Calu3 (cell line): ENCODE measurements around the gene LAMA5. TPM values are rescaled to one million over a fixed set of nuclear protein-coding genes. Genes with fewer than 3 reads are reported as not detected.

Experiments used
- BruUV-seq: library from RNA; stranded (reverse); fragments of 400-500 nt; replicated peaks from 2 replicates; lab custom pipeline; 2021; lab: Mats Ljungman, UMichigan
- CTCF ChIA-PET: fragments of 300-600 bp; sonication (Branson Sonifier 250); formaldehyde crosslinking; loops from one replicate; lab custom pipeline; 2022; ENCODE audit warnings: antibody characterized with exemption; lab: Charles Lee
- DNase-seq: peaks from one replicate; pipeline ENCODE4 v3.0.0; 2022
- H3K27ac Mint-ChIP-seq: one replicate; pipeline ENCODE4 v1.8.0; 2022; ENCODE audit warnings: mixed read lengths; ENCODE audit not compliant: unreplicated experiment
- H3K27me3 Mint-ChIP-seq: one replicate; pipeline ENCODE4 v1.8.0; 2022; ENCODE audit warnings: mixed read lengths; ENCODE audit not compliant: unreplicated experiment
- H3K36me3 Mint-ChIP-seq: one replicate; pipeline ENCODE4 v1.8.0; 2022; ENCODE audit warnings: mild to moderate bottlenecking, moderate library complexity, mixed read lengths; ENCODE audit not compliant: insufficient read depth, unreplicated experiment
- H3K4me1 Mint-ChIP-seq: one replicate; pipeline ENCODE4 v1.8.0; 2022; ENCODE audit warnings: mild to moderate bottlenecking, low read depth, mixed read lengths; ENCODE audit not compliant: unreplicated experiment
- H3K4me3 Mint-ChIP-seq: one replicate; pipeline ENCODE4 v1.8.0; 2022; ENCODE audit warnings: mild to moderate bottlenecking, low read depth, moderate library complexity, mixed read lengths; ENCODE audit not compliant: unreplicated experiment
- H3K9me3 Mint-ChIP-seq: one replicate; pipeline ENCODE4 v1.8.0; 2022; ENCODE audit warnings: low read depth, mixed read lengths; ENCODE audit not compliant: unreplicated experiment
- intact Hi-C: fragments of 100-400 bp; cut with micrococcal nuclease; formaldehyde crosslinking; loops from one replicate; pipeline ENCODE4 v1.10.0; 2022; ENCODE audit not compliant: unreplicated experiment
- total RNA-seq: library from RNA; stranded (reverse); gene quantifications from 2 replicates; pipeline ENCODE4 v1.2.3, GENCODE V29; 2022
- TF ChIP-seq, protein P1 (sequence below): fragments of 200-600 bp; IDR thresholded peaks from one replicate; pipeline ENCODE4 v1.8.0; 2022; ENCODE audit warnings: antibody characterized with exemption; ENCODE audit not compliant: unreplicated experiment

LAMA5 gene
- total RNA-seq, 1 experiment from 2014 or later, result 763 TPM

DNA sequence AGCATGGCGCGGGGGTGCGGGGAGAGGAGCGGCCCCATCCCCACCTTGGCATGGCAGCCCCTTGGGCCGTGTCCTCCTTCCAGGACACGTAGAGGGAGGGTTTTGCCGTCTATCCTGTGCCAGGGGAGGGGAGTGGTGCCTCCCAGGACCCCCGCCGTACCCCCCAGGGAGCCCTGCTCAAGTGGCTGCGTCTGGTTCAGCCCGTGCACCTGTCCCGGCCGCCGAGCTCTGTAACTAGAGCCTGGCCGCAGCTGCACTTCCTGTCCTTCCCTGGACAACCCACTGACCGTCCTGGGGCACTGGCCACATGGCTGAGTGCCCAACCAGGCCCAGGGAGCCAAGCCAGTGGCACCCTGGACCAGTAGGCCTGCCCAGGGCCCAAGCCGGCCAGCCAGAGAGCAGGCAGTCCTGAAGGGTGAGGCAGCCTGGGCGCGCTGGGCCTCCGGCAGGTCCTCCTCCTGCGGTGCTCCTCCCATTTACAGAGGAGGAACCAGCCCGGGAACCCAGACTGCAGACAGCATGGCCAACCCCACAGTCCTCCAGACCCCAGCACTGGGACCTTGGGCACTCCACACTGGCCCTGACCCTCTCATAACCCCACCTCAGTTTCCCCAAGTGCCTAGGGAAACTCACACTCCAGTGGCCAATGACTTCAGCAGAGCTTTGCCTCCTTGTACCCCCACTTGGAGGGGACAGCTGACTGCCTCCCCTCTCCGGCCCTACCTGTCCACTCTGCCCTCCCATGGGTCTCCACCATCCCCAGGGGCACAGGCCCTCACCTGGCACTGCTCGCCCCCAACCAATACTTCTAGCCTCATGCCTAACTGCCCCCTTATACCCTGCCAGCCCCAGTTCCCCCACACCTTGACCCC lies 8.7 kb downstream of the LAMA5 start:
- Mint-ChIP-seq H3K9me3 (no peaks in the 10 kb centered on the region), H3K4me1 (peaks cover 78% of the 10 kb centered on the region), H3K27me3 (no peaks in the 10 kb centered on the region), H3K4me3 (peak overlapping the region; percentile 74), H3K27ac (peak overlapping the region; percentile 87), H3K36me3 (peaks cover 95% of the 10 kb centered on the region)
- TF ChIP-seq, protein P1, sequence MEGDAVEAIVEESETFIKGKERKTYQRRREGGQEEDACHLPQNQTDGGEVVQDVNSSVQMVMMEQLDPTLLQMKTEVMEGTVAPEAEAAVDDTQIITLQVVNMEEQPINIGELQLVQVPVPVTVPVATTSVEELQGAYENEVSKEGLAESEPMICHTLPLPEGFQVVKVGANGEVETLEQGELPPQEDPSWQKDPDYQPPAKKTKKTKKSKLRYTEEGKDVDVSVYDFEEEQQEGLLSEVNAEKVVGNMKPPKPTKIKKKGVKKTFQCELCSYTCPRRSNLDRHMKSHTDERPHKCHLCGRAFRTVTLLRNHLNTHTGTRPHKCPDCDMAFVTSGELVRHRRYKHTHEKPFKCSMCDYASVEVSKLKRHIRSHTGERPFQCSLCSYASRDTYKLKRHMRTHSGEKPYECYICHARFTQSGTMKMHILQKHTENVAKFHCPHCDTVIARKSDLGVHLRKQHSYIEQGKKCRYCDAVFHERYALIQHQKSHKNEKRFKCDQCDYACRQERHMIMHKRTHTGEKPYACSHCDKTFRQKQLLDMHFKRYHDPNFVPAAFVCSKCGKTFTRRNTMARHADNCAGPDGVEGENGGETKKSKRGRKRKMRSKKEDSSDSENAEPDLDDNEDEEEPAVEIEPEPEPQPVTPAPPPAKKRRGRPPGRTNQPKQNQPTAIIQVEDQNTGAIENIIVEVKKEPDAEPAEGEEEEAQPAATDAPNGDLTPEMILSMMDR, result no peak
- intact Hi-C loops, result no loop called here
- DNase-seq, result peak; percentile 80
- no TSS peak for BruUV-seq
- CTCF ChIA-PET, result interaction anchor here (0.6 to 1.5 kb wide), 7 partner anchors 8 to 69 kb away, joined by 3 to 11 read pairs (median 5); partner anchors contain the start of gene RBBP8NL

DNA sequence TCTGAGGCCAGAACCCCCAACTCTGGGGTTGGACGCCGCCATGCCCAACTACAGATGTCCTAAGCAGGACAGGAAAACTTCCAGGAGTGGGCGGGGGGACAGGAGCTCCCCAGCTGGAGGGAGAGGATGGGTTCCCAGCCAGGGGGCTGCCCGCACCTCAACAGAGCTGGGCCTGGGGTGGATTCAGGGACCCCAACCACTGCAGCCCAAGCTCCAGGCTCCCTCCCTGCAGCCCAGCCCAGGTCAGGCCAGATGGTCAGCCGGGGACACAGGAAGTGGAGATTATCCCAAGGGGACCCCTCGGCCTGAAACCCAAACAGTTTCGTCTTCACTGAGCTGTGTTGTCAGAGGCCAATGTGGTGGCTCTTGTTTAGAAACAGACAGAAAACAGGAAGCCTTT lies 9.4 kb downstream of the LAMA5 start:
- H3K27ac Mint-ChIP-seq, result peak overlapping the region; percentile 87
- BruUV-seq, result no TSS peak
- no peak for DNase-seq
- H3K9me3 Mint-ChIP-seq, result no peaks in the 10 kb centered on the region
- CTCF ChIA-PET, result interaction anchor here (0.6 to 1.5 kb wide), 3 partner anchors 8 to 70 kb away, joined by 4 to 5 read pairs (median 4); partner anchors contain the start of gene RBBP8NL
- no peaks in the 10 kb centered on the region for H3K27me3 Mint-ChIP-seq
- peak overlapping the region; percentile 74 for H3K4me3 Mint-ChIP-seq
- peaks cover 94% of the 10 kb centered on the region for H3K36me3 Mint-ChIP-seq
- TF ChIP-seq, protein P1, result no peak
- intact Hi-C loops, result no loop called here
- H3K4me1 Mint-ChIP-seq, result peaks cover 71% of the 10 kb centered on the region

DNA sequence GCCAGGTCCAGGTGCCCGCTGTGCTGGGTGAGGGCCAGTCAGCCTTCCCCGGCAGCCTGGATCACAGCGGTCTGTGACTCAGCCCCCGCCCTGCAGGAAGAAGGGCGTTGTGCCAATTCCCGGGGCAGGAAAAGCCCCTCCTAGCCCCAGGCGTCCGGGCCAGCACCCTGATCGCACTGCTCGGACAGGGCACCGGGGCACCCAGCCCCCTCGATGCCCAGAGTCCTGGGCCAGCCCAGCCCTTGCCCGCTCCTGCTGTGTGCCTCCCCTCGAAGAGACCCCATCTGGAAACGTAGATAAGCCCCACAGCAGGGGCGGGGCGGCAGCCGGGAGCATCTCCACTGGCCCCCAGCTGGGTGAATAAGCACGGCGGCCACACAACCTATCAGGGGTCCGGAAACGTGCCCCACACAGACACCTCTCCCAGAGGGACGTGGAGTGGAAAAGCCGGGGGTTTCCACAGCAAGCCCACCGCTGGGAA lies 9.9 kb downstream of the LAMA5 start:
- intact Hi-C loops, result no loop called here
- Mint-ChIP-seq H3K9me3 (no peaks in the 10 kb centered on the region), H3K4me1 (peaks cover 67% of the 10 kb centered on the region), H3K36me3 (peaks cover 94% of the 10 kb centered on the region), H3K4me3 (peak overlapping the region; percentile 74), H3K27me3 (no peaks in the 10 kb centered on the region), H3K27ac (peak overlapping the region; percentile 79)
- peak; percentile 95 for DNase-seq
- BruUV-seq, result no TSS peak
- TF ChIP-seq, protein P1, result no peak
- CTCF ChIA-PET, result interaction anchor here (0.6 to 1.5 kb wide), 3 partner anchors 9 to 55 kb away, joined by 3 to 5 read pairs (median 4); no protein-coding TSS in a partner anchor

DNA sequence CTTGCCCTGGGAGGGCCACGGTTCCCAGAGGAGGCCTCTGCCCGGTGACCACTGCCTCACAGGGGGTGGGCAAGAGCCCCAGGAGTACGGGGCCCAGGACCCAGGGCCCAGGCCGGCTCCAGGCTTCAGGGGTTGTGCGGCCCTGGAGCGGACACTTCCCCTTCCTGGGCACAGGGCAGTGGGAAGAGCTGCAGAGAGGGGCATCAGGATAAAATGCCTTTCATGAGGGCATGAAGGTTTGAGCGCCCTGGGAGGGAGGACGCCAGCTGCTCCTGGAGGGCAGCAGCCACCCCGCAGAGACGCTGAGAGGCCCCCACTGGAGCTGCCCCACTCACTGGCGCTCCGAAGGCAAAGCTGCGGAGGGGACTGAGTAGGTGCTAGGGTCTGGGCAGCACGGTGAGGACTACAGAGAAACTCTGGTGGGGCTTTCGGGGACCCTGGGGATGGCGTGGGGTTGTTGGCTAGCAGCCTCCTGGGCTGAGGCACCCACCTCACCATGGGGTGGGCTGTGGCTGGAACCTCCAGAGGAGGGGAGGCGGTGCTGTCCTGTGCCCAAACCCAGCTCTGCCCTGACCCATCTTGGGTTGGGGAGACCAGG lies 10.4 kb downstream of the LAMA5 start:
- TF ChIP-seq, protein P1, result no peak
- Mint-ChIP-seq H3K27me3 (no peaks in the 10 kb centered on the region), H3K27ac (peak overlapping the region; percentile 79), H3K36me3 (peaks cover 94% of the 10 kb centered on the region), H3K4me3 (peak overlapping the region; percentile 74), H3K9me3 (no peaks in the 10 kb centered on the region), H3K4me1 (peaks cover 61% of the 10 kb centered on the region)
- intact Hi-C loops, result no loop called here
- no peak for DNase-seq
- no TSS peak for BruUV-seq
- CTCF ChIA-PET, result interaction anchor here (0.5 to 1.5 kb wide), 3 partner anchors 12 to 1718 kb away, joined by 3 to 4 read pairs (median 3); no protein-coding TSS in a partner anchor
